ENCODE data around the gene GPRIN3.

The GPRIN3 gene

DNA sequence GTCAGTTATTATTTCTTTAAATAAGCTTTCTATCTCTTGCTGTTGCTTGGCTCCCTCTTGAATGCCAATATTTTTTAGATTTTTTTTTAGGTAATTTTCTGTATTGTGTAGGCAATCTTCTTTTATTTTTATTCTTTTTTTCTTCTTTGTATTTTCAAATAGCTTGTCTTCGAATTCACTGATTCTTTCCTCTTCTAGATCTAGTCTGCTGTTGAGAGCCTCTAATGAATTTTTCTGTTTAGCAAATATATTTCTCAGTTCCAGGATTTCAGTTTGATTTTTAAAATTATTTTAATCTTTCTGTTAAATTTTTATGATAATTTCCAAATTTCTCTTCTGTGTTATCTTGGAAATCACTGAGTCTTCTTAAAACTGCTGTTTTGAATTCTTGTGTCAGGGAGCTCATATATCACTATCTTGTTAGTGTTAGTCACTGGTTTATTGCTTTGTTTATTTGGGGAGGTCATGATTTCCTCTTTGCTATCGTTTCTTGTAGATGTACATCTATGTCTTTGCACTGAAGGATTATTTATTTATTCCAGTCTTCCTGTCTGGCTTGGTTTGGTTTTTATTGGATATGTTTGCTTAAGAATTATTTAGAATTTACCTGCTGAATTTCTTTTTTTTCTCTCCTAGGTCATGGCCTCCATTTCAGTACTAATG lies 39.9 kb upstream of the GPRIN3 start:
- no peak overlapping the region for H3K4me3 ChIP-seq (ENCODE audit: low read depth, low read length)
- DNase-seq (ENCODE audit: low read depth) = no peak
- TF ChIP-seq, protein P1, sequence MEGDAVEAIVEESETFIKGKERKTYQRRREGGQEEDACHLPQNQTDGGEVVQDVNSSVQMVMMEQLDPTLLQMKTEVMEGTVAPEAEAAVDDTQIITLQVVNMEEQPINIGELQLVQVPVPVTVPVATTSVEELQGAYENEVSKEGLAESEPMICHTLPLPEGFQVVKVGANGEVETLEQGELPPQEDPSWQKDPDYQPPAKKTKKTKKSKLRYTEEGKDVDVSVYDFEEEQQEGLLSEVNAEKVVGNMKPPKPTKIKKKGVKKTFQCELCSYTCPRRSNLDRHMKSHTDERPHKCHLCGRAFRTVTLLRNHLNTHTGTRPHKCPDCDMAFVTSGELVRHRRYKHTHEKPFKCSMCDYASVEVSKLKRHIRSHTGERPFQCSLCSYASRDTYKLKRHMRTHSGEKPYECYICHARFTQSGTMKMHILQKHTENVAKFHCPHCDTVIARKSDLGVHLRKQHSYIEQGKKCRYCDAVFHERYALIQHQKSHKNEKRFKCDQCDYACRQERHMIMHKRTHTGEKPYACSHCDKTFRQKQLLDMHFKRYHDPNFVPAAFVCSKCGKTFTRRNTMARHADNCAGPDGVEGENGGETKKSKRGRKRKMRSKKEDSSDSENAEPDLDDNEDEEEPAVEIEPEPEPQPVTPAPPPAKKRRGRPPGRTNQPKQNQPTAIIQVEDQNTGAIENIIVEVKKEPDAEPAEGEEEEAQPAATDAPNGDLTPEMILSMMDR (IDR thresholded peaks at IDR 0.05; ENCODE audit: control insufficient read depth, extremely low read depth, insufficient read depth) = no peak

DNA sequence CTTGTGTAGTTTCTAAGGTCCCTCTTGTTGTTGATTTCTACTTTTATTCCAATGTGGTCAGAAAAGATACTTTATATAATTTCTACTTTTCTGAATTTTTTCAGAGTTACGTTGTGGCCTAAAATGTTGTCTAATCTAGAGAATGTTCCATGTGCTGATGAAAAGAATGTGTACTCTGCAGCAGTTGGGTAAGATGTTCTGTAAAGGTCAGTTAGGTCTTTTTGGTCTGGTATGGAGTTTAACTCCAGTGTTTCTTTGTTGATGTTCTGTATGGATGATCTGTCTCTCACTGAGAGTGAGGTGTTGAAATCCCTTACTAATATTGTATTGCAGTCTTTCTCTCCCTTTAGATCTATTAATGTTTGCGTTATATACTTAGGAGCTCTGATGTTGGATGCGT lies 37.0 kb upstream of the GPRIN3 start:
- H3K4me3 ChIP-seq (ENCODE audit: low read depth, low read length) = no peak overlapping the region
- DNase-seq (ENCODE audit: low read depth) = no peak
- TF ChIP-seq, protein P1 (IDR thresholded peaks at IDR 0.05; ENCODE audit: control insufficient read depth, extremely low read depth, insufficient read depth) = no peak

DNA sequence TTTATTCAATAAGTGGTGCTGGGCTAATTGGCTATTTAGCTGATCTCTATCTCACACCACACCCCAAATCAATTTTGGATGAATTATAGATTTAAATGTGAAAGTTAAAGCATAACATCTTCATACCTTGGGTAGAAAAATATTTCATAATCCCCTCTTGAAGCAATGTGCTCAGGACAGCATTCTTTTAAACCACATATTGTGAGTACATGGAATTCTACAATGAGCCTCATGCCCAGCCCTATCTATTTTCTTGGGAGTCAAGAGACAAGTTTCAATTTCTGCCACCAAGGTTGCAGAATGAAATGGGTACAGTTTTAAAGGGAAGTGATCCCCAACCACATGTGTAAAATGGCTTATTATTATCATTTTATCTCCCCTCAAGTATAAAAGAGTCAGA lies 30.6 kb upstream of the GPRIN3 start:
- H3K4me3 ChIP-seq (ENCODE audit: low read depth, low read length) = no peak overlapping the region
- no peak for DNase-seq (ENCODE audit: low read depth)
- TF ChIP-seq, protein P1 (IDR thresholded peaks at IDR 0.05; ENCODE audit: control insufficient read depth, extremely low read depth, insufficient read depth) = no peak

DNA sequence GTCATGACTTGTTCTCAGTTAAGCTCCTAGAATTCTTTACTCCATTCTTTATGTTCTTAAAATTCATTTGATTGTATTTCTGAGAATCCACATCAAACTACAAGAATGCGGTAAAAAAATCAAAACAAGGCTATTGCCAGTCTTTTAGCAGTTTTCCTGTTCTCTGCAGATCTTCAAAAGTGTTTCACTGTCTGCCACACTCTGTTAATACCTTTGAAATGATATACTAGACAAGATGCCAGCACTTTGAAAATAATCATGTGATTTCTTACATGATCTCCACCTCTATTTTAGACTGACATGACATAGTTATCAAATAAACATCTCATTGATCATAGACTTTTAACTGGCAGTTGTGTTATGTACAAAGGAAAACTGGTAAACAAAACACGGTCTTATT lies 30.1 kb upstream of the GPRIN3 start:
- TF ChIP-seq, protein P1 (IDR thresholded peaks at IDR 0.05; ENCODE audit: control insufficient read depth, extremely low read depth, insufficient read depth) = no peak
- no peak for DNase-seq (ENCODE audit: low read depth)
- no peak overlapping the region for H3K4me3 ChIP-seq (ENCODE audit: low read depth, low read length)

DNA sequence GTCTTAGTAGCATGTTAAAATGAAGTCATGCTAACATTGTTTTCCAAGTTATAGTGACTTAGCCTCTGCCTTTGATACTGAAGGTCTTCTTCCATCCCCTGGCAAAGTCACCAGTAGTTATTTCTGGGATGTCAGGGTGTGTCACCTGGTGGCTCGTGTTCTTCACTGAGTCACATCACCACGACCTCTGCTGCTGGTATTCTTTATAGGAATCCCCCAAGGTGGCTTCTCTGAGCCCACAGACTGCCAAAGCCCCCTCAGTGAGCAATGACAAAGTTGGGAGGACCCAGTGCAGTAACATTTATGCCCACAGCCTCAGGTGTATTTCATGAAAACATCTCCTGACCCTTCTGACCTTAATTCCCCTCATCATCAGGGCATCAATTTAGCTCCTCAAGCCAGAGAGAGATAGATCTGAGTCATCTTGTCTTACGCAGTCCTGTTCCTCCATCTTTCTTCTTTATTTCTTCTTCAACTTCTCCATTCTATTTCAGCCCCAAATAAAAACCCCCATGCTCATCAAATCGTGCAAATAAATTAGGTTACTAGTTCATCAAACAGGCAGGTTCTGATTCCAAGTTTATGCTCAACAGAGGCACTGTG lies 29.3 kb upstream of the GPRIN3 start:
- no peak overlapping the region for H3K4me3 ChIP-seq (ENCODE audit: low read depth, low read length)
- DNase-seq (ENCODE audit: low read depth) = no peak
- TF ChIP-seq, protein P1 (IDR thresholded peaks at IDR 0.05; ENCODE audit: control insufficient read depth, extremely low read depth, insufficient read depth) = no peak

DNA sequence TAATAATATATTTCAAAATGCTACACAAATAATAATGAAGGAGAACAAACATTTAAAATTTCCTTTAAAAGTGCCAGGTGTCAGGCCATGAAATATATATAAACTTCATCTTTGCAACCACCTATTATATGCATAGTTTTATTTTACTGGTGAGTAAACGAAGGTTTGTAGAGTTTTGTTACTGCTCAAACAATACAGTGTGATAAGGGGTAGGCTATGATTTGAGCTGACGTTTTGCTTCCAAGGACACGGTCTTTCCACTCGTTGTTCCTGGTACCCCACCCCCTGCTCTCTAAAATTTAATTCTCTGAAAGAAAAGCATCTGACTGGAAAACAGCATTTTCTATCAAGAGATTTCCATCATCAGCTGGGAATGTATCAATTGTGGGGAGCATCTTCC lies 27.2 kb upstream of the GPRIN3 start:
- no peak for DNase-seq (ENCODE audit: low read depth)
- H3K4me3 ChIP-seq (ENCODE audit: low read depth, low read length) = no peak overlapping the region
- TF ChIP-seq, protein P1 (IDR thresholded peaks at IDR 0.05; ENCODE audit: control insufficient read depth, extremely low read depth, insufficient read depth) = no peak

DNA sequence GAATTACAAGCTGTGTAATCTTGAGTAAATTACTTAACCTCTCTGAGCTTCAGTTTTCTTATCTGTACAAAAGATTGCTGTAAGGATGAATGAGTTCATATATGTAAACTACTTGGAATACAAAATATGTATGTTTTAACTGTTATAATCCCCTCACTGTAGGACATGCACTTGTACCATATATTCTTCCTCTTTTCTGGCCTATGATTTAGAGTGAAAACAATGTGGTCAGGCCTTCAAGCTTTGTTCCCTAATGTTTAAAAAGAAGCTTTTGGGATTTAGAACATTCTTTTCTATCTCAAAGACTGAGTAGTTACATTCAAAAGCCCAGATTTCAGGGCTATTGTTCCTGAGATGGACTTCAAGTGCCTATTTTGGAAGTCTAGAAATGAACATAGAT lies 26.7 kb upstream of the GPRIN3 start:
- TF ChIP-seq, protein P1 (IDR thresholded peaks at IDR 0.05; ENCODE audit: control insufficient read depth, extremely low read depth, insufficient read depth) = no peak
- no peak for DNase-seq (ENCODE audit: low read depth)
- H3K4me3 ChIP-seq (ENCODE audit: low read depth, low read length) = no peak overlapping the region

Data from LNCaP clone FGC (cell line).